ENCODE data around the gene PPM1J. TPM values are rescaled to one million over a fixed set of nuclear protein-coding genes. Genes with fewer than 3 reads are reported as not detected.

PPM1J gene
- total and polyA plus RNA-seq, 2 of the 13 experiments (the other 11 are each of a cell fraction or from before 2014, with no cell fraction given), result 0.07 to 0.22 TPM

- TF ChIP-seq MAX (IDR thresholded peaks at IDR 0.05), result no peak; the same call in 1 of the 2 replicates
- no peak for TF ChIP-seq ZFP82 (CRISPR knock-in tag; IDR thresholded peaks at IDR 0.05; ENCODE audit: borderline replicate concordance)
- no peak for TF ChIP-seq ZNF503 (CRISPR knock-in tag; IDR thresholded peaks at IDR 0.05)
- peak; percentile 88 for TF ChIP-seq ZFY (CRISPR knock-in tag; IDR thresholded peaks at IDR 0.05)
- 0 out of 2 replicates have a peak, but pooled peaks have one; percentile 67 for TF ChIP-seq ZNF547 (CRISPR knock-in tag; IDR thresholded peaks at IDR 0.05)
- TF ChIP-seq DBP (CRISPR knock-in tag; IDR thresholded peaks at IDR 0.05; ENCODE audit: not compliant biosample characterization), result no peak
- peak; percentile 64 for TF ChIP-seq ZNF770 (CRISPR knock-in tag; IDR thresholded peaks at IDR 0.05)
- no peak for TF ChIP-seq RBAK (CRISPR knock-in tag; IDR thresholded peaks at IDR 0.05)
- TF ChIP-seq XRCC5 (optimal IDR thresholded peaks at IDR 0.05; ENCODE audit: low read length), result peak; percentile 16
- TF ChIP-seq ZNF761 (CRISPR knock-in tag; conservative IDR thresholded peaks at IDR 0.05), result no peak
- TF ChIP-seq ZNF337 (CRISPR knock-in tag; IDR thresholded peaks at IDR 0.05; ENCODE audit: borderline replicate concordance, low read depth), result 0 out of 2 replicates have a peak, but pooled peaks have one; percentile 18
- TF ChIP-seq GLI4 (CRISPR knock-in tag; IDR thresholded peaks at IDR 0.05; ENCODE audit: borderline replicate concordance), result no peak
- peak; percentile 46; the same call in 1 of the 2 replicates for TF ChIP-seq SP4 (CRISPR knock-in tag; IDR thresholded peaks at IDR 0.05)
- no peak for TF ChIP-seq ZBTB26 (CRISPR knock-in tag; IDR thresholded peaks at IDR 0.05; ENCODE audit: borderline replicate concordance)
- TF ChIP-seq ZUFSP (CRISPR knock-in tag; IDR thresholded peaks at IDR 0.05; ENCODE audit: borderline replicate concordance), result no peak
- no peak for TF ChIP-seq FLYWCH1 (CRISPR knock-in tag; IDR thresholded peaks at IDR 0.05)
- TF ChIP-seq ZBTB37 (CRISPR knock-in tag; IDR thresholded peaks at IDR 0.05), result no peak
- TF ChIP-seq SMARCE1 (IDR thresholded peaks at IDR 0.05; ENCODE audit: borderline replicate concordance), result no peak
Measured at GRCh38 chr1:112674986-112675727, 40.0 kb downstream of the PPM1J start (continued).

All from HepG2 (cell line).